Caki2 (cell line): ENCODE results near the gene ASCL5. TPM values are rescaled to one million over a fixed set of nuclear protein-coding genes. Genes with fewer than 3 reads are reported as not detected.

Source experiments
- DNase-seq: peaks from one replicate; pipeline ENCODE4 v3.0.0-alpha.2; 2015; ENCODE audit warnings: low read depth
- in situ Hi-C: cut with HindIII; loops from 2 replicates; pipeline ENCODE4 v1.10.0; 2016; ENCODE audit warnings: low sequenced_read_pairs, low pct_unique_long_range_greater_than_20kb, mixed read lengths
- total RNA-seq: library from RNA; depleted of rRNA; stranded (reverse); fragments of >200 nt; shearing (Covaris generic); gene quantifications from 2 replicates; pipeline ENCODE4 v1.2.3, GENCODE V29; 2014; ENCODE audit warnings: low replicate concordance

ASCL5 gene
- total RNA-seq, 1 experiment from 2014 or later: 0.07 TPM

DNA sequence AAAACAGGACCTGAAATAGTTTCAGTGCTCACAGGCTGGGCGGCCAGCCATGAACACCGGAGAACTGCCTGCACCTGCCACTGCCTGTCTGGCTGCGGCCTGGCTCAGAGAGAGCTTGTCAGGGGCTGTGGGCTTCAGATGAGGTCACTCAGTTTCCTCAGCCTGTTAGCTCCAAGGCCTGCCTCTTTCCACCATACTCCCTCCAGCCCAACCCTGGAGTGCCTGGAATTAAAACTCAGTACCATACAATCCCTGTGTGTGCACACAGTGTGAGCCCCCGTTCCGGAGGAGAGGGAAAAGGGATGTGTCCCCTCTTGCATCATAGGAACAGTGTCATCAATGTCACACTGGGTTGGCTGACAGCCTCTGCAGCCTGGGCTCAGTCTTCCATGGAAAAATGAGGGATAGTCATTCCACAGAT is 30.9 kb downstream of the ASCL5 start:
- in situ Hi-C loops: no loop called here
- no peak for DNase-seq

DNA sequence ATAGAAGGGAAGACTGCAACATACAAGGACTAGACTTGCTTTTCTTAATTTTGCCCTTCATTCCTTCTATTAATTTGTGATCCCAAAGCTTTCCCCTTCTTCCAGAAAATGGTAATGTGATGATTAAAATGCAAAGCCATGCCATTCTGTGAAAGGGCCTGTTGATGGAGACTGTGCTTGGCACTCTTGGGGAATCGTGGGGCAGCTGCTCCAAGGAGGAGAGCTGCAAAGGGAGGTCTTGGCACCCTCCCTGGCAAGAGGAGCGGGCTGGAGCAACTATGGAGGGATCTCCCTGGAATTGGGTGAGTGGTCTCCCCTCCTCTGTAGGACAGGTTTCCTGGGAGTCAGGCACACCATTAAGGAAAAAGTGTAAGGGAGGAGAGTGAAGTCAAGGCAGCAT is 31.4 kb downstream of the ASCL5 start:
- in situ Hi-C loops: no loop called here

DNA sequence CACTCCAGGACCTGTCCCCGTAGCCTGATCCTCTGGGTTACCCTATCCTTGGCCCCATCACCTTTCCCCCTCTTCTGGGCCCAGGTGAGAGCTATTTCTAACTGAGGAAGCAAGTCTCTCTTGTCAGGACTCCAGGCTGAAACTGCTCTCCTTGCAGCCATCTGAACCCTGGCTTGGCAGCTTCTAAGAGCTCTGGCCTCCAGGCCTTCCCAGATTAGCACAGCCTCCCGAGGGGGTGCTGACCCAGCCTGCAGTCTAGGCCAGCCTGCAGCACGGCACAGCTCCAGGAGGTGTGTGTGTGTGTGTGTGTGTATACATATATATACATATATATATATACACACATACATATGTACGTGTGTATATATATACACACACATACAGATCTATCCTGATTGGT is 32.2 kb downstream of the ASCL5 start:
- in situ Hi-C loops: no loop called here
- DNase-seq: no peak

More for the DNA sequence above, 31.4 kb downstream of the ASCL5 start:
- DNase-seq: no peak

DNA sequence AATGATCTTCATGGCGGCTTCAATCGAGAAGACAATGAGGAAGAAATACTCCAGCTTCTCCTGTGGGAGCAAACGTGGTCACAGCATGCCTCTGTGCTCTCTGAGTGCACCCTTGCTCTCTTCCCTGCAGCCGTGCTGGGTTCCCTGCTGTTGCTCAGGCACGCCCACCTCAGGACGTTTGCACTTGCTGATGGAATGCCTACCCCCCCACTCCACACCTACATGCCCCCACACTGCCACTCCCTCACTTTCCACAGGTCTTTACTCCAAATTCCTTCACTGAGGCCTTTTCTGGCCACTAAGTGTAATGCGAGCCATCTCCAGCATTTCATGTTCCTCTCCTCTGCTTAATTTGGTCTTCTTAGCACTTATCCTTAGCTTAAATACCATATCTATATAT is 33.0 kb downstream of the ASCL5 start:
- in situ Hi-C loops: no loop called here
- no peak for DNase-seq

DNA sequence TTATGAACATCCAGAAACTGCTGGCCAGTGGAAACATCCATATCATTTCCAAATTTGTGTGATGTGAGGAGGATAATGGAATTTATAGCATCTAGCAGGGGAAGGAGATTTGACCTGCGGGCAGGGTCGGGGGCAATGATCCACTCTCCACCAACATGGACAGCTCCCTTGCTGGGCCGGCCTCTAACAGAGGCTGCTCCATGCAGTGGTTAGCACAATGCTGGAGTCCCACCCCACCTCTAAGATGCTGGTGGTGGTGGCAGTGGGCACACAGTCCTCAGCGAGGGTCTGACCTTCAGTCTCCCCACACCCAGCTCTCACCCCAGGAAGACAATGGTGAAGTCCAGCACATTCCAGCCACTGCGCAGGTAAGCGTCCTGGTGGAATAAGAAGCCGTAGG is 33.4 kb downstream of the ASCL5 start:
- in situ Hi-C loops: no loop called here
- no peak for DNase-seq

DNA sequence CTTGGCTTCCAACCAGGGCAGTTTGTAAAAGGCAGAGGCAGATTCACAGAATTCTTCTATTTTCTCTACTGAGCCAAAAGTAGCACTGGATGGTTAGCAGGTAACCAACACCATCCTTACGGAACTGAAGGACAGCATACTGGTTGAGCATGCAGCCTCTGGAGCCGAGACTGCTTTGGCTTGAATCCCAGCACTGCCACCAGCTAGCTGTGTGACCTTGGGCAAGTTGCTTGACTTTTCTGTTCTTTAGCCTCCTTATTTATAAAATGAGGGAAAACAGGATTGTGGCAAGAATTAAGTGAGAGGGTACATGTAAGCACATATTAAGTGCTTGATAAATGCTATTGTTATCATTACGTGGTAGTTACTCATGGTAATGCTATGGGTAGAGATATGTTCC is 34.2 kb downstream of the ASCL5 start:
- in situ Hi-C loops: no loop called here
- DNase-seq: no peak

DNA sequence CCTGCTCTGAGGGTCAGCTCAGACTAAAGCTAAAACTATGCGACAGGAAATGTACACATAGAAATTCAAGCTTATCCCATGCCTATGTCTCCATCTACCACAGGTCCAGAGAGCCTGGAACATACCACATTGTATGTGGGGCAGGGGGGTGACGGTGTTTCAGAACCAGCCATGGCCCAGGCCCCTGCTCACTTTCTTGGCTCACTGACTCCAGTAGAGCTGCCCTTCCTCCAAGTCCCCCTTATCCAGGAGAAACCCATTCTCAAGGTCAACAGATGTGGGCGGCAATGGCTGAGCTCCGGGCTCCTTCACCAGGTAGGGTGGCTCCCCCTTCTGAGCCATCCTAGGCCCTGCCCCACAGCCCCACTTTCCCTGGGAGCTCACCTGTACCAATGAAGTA is 35.7 kb downstream of the ASCL5 start:
- in situ Hi-C loops: no loop called here
- no peak for DNase-seq

DNA sequence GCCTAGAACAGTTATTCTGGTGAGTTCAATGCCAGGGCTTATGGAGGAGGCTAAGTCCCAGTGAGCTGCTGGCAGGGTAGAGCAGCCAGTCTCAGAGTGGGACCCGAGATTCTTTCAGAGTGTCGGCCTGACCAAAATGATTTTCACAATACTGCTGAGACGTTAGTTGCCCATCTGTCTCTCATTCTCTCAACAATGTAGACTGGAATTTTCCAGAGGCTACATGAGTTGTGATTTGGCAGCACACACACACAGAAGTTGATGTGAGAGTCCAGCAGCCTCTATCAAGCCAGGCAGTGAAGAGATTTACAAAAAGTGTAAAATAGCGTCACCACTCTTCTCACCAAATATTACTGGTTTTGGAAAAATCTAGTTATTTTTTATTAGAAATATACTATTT is 36.4 kb downstream of the ASCL5 start:
- no peak for DNase-seq
- in situ Hi-C loops: no loop called here

DNA sequence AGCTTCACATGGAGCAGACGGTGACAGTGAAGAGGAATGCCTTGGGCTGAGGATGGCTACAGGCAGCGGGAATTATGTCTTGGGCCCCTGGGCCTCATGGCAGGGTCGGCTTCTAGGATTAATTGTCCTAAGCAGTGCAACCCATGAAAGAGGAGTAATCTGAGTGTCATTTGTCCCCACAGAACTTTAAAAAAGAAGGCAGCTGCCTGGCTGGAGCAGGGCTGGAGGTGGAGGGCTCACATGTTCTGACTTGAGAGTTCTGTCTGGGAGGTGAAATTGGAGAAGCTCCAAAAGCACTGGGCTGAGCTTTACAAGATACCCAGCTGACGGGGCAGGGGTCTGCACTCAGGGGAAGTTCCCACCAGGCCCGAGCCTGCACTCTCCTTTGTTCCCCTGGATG is 37.4 kb downstream of the ASCL5 start:
- no peak for DNase-seq
- in situ Hi-C loops: no loop called here

DNA sequence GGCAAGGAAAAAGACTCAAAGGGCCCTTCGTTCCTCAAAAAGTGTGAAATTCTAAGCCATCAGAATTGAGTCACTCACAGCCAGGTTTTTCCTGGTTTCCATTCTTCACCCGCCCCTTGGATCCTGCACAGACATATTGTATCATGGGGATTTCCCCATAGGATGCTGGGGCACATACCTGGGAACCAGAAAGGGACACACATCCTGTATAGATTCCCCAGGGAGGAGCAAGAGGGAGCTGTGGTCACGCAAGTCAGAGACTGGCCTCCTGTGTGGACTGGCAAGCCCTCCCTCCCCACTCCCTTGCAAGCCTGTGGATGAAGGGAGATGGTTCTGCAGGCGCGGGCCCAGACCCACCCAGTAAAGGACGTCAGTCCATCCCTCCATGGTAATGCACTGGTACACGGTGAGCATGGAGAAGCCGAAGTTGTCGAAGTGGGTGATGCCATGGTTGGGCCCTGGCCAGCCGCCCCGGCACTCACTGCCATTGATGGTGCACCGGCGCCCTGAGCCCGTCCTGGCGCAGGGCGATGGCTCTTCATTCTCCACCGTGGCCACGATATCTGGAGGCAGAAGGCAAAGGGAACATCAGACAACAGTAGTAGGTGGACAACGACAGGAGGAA is 38.0 kb downstream of the ASCL5 start:
- in situ Hi-C loops: no loop called here
- DNase-seq: no peak

DNA sequence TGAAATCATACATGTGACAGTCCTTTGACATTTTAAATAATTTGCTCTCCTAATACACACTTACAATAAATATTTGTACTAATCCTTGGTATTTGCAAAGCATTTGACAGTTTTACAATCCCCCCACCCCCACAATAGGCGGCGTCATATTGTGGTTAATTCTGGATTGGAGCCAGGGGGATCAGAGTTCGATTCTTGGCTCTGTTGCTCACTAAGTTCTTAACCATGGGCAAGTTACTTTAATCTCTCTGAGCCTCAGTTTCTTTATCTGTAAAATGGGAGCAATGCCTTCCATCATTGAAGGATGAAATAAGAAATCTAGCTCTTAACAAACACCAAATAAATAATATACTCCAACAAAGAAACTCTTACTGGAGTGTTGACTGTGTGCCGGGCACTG is 38.6 kb downstream of the ASCL5 start:
- no peak for DNase-seq
- in situ Hi-C loops: no loop called here

DNA sequence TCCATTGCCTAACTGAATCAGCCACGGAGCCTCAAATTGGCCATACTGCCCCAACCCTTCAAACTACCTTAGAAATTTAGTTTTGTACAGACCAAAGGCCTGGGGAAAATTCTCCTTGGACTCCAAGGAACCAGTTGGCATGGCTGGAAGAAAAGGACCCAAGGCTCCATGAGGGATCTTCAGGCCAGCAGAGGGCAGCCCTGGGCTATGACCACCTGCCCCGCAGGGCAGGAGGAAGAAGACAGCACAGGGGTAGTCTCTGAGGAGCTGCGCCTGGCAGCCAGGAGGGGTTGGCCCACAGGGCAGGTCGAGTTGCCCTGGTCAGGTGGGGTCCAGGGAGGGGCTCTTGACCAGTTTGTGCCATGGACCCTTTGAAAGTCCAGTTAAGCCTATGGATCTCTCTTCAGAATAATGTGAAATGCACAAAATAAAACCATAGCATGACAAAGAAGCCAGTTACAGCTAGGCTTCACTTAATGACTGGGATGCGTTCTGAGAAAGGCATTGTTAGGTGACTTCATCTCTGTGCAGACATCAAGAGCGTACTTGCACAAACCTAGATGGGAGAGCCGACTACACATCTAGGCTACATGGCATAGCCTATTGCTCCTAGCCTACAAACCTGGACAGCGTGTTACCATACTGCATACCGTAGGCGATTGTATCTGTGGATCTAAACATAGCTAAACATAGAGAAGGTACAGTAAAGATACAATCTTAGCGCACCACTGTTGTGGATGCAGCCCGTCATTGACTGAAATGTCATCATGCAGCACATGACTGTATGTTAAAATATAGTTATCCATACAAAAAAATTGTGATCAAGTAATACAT is 40.9 kb downstream of the ASCL5 start:
- in situ Hi-C loops: no loop called here
- peak; percentile 44 for DNase-seq

DNA sequence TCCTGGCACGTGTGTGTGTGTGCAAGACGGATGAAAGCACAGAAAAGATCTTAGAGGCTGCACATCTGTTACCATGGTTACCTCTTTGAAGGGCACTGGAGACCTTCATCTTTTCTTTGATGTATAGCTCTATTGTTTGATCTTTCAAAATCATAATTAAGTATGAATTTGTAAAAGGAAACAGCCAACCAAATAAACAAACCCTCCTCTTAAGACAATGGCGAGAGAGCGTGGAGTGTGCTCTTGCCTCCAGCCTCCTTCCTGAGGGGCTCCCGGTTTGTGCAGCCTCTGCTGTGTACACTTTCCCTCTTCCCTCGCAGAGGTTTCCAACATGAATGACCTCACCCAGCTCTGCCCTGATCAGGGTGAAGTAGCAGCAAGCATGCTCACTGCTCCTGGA is 42.7 kb downstream of the ASCL5 start:
- no peak for DNase-seq
- in situ Hi-C loops: no loop called here

DNA sequence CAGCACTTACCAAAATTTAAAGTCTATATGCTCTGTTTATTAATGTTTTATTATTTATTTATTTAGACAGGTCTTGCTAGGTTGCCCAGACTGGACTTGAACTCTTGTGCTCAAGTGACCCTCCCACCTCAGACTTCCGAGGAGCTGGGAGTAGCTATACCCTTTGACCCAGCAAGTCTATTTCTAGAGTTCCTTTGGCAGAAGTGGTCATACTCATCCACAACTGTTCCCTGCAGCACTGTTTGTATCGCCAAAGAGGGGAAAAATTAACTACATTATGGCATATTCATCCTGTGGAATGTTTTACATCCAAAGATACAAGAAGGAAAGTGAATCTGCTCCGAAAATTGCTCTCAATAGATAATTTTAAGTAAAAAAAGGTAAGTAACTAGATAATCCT is 43.2 kb downstream of the ASCL5 start:
- in situ Hi-C loops: no loop called here
- DNase-seq: no peak

DNA sequence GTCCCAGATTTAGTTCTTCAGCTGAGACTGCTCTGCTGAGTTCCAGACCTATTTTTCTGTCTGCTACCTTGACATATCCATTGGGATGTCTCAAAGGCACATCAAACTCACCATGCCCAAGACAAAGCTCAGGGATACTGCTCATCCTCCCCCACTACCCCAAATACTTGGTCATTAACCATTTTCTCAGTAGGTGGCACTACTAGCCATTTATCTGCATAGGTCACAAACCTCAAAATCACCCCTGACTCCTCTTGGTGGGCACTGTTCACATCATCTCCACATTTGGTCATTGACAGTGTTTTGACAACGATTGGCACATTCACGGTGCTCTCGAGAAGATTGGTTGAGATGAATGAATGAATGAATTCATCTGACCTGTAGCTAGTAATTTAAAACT is 46.8 kb downstream of the ASCL5 start:
- DNase-seq: no peak
- in situ Hi-C loops: no loop called here

DNA sequence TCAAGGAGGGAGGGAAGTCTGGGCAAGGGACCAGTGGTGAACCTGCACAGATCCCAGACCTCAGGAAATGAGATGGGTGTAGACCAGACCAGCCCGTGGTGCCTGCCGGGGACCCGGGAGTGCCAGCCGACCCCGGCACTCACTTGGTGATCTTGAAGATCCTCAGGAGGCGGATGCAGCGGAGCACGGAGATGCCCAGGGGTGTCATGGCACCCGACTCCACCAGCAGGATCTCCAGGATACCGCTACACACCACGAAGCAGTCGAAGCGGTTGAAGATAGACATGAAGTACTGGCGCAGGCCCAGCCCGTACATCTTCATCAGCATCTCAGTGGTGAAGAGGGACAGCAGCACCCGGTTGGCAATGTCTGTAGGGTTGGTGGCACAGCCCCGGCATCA is 49.2 kb downstream of the ASCL5 start:
- no peak for DNase-seq
- in situ Hi-C loops: no loop called here

DNA sequence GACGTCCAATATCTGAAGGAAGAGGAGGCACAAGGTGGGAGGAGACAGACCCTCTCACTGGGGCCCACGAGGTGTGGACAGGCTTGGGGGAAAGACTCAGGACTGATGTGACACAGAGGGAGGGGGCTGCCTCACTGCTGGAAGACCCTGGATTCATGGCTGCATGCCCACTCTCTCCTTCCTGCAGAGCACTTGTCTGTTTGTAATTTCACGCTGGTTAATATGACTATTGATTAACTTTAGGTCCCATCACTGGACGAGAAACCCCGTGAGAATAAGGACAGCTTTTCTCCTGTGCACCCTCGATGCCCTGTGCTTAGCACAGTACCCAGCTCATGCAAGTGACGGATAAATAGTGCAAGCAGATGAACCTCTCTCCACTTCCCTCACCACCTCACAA is 49.9 kb downstream of the ASCL5 start:
- in situ Hi-C loops: no loop called here
- DNase-seq: no peak

DNA sequence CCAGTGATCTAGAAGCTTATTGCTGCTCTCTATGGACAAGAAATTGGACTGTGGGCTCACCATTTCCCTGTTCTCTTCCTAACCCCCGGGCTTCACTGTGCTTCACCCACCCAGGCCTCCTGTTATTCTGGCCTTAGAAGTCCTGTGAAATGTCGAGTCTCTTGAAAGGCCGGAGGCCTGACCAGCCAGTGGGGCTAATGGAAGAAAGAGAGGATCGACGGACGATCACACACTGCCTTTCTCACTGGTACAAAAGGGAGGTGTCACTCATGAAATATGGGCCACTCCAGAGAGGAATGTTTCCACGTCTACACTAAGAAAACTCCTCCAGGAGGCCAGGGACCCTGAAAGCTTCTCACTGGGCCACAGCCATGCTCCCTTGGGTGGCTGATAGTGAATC is 50.9 kb downstream of the ASCL5 start:
- in situ Hi-C loops: no loop called here

DNA sequence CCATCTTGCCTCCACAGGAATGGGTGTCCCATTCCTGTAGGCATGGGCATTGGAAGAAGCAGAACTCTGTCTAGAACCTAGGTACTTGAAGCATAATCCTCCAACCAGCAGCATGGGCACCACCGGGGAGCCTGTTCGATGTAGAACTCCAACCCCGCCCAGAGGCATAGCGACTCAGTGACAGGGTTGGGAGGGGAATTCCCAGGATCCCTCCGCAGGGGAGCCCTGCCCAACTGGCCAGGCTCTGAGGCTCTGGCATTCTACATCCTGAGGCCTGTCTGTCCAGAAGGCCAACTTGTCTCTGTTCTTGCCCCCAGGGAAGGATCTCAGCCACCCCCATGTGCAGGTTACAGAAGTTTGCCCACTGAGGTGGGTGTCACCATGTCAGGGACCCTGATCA is 53.0 kb downstream of the ASCL5 start:
- DNase-seq: no peak
- in situ Hi-C loops: no loop called here

More for the DNA sequence above, 50.9 kb downstream of the ASCL5 start:
- no peak for DNase-seq

DNA sequence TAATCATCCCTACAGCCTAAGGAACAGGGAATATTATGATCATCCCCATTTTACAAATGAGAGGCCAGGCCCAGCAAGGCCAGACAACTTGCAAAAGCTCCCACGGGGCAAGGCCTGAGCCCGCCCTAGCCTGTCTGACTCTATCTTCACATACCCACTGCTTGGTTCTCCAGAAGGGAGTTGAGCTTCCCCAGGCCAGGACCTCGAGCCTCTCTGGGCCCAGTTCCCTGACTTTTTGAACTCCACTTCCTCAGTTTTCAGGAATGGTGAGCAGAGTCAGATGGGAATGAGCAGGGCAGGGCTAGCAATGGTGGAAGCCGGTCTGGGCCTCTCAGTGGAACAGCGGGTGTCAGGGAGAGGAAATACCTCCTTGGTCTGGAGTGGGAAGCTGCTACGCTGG is 54.1 kb downstream of the ASCL5 start:
- in situ Hi-C loops: no loop called here
- DNase-seq: no peak
